ENCODE data around the gene CCDC186.

GRCh38 chr10:114118514-114118913, 55.5 kb downstream of the CCDC186 start:
- TF ChIP-seq TCF7 (CRISPR knock-in tag; IDR thresholded peaks at IDR 0.05; ENCODE audit: low read depth) (no peak), ESRRA (CRISPR knock-in tag; IDR thresholded peaks at IDR 0.05; ENCODE audit: borderline replicate concordance) (no peak), CTCF (IDR thresholded peaks at IDR 0.05) (no peak), GABPB1 (CRISPR knock-in tag; IDR thresholded peaks at IDR 0.05) (no peak), ZSCAN18 (CRISPR knock-in tag; IDR thresholded peaks at IDR 0.05) (no peak), MLX (CRISPR knock-in tag; IDR thresholded peaks at IDR 0.05) (no peak), IRF1 (CRISPR knock-in tag; IDR thresholded peaks at IDR 0.05) (no peak), ATF3 (CRISPR knock-in tag; conservative IDR thresholded peaks at IDR 0.05) (no peak), ZNF138 (CRISPR knock-in tag; conservative IDR thresholded peaks at IDR 0.05) (no peak), TEAD4 (CRISPR knock-in tag; IDR thresholded peaks at IDR 0.05) (no peak), E2F1 (CRISPR knock-in tag; IDR thresholded peaks at IDR 0.05) (no peak), ARID4B (CRISPR knock-in tag; IDR thresholded peaks at IDR 0.05; ENCODE audit: borderline replicate concordance) (no peak)
